Peyer's patch (tissue), 4 donors: Measurements from ENCODE around the gene IFT57.

Experiments
- CTCF ChIP-seq, 6 experiments: fragments of 450-650 bp in 4 of 6; fragments of 200-600 bp in 2 of 6; sonication (generic) in 1 of 6; IDR thresholded peaks; one replicate each; pipeline ENCODE4 v1.5.1; 2017 to 2019; ENCODE audit warnings: antibody characterized with exemption in 6 of 6, mild to moderate bottlenecking in 3 of 6, moderate library complexity in 1 of 6
- POLR2A ChIP-seq, 2 donors: fragments of 450-650 bp; IDR thresholded peaks; one replicate each; pipeline ENCODE4 v1.5.1; 2017; ENCODE audit warnings: antibody characterized with exemption in 2 of 2, mild to moderate bottlenecking in 2 of 2, moderate library complexity in 2 of 2

DNA sequence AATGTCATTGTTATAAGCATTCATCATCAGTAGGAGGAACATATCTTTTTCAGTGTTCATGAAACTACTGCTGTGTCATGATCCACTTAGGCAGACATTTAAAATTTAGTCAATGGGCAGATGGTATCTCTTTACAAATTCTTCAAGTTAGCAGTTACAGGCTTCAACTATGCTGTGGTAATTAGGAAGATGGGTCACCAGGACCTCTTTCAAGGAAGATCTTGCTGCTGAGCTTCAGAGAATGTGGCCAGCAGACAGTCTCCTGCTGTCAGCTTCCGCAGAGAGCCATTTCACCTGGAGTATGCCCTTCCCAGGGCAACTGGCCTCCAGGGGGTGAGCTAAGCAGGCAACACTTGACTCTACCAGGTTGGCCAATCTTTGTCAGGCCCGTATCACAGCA lies 19.4 kb downstream of the IFT57 start:
- TF ChIP-seq CTCF (IDR thresholded peaks at IDR 0.05) (peak in 2 of 6 experiments; percentile 10 to 14), POLR2A (IDR thresholded peaks at IDR 0.05) (no peak)
